RWPE2 (cell line): Measurements from ENCODE around the gene RPN2.
A peak's percentile ranks its signal among the peaks of the same experiment; 100 is the strongest.

Experiments used
- ATAC-seq: fragments of 200-7000 bp; cut with Tn5 transposase; 3 replicates; pipeline ENCODE4 v1.9.1; 2021; ENCODE audit warnings: low read depth
- DNase-seq: peaks from one replicate; pipeline ENCODE4 v3.0.0-alpha.2; 2020; ENCODE audit warnings: low spot score
- H3K27ac ChIP-seq: fragments of 450-650 bp; 2 replicates; pipeline ENCODE4 v1.5.1; 2017; ENCODE audit warnings: mild to moderate bottlenecking; ENCODE audit not compliant: poor library complexity, severe bottlenecking
- H3K27me3 ChIP-seq: fragments of 250-450 bp; sonication (Bioruptor Pico); 2 replicates; pipeline ENCODE4 v1.5.1; 2021; ENCODE audit warnings: mild to moderate bottlenecking, moderate library complexity; ENCODE audit not compliant: insufficient read depth, poor library complexity, severe bottlenecking
- H3K36me3 ChIP-seq: fragments of 250-450 bp; sonication (Bioruptor Pico); 2 replicates; pipeline ENCODE4 v1.5.1; 2020; ENCODE audit warnings: low read depth, mild to moderate bottlenecking, moderate library complexity
- H3K4me1 ChIP-seq: fragments of 250-450 bp; sonication (Bioruptor Pico); 2 replicates; pipeline ENCODE4 v1.5.1; 2021; ENCODE audit warnings: mild to moderate bottlenecking, moderate library complexity; ENCODE audit not compliant: insufficient read depth, poor library complexity, severe bottlenecking
- H3K4me3 ChIP-seq: fragments of 250-450 bp; sonication (Bioruptor Pico); 2 replicates; pipeline ENCODE4 v1.5.1; 2021; ENCODE audit warnings: mild to moderate bottlenecking, moderate library complexity; ENCODE audit not compliant: severe bottlenecking
- H3K9me3 ChIP-seq: fragments of 250-450 bp; sonication (Bioruptor Pico); 2 replicates; pipeline ENCODE4 v1.5.1; 2021; ENCODE audit warnings: mild to moderate bottlenecking, moderate library complexity; ENCODE audit not compliant: severe bottlenecking
- TF ChIP-seq, protein P1 (sequence below): fragments of 450-650 bp; IDR thresholded peaks from one replicate; pipeline ENCODE4 v1.5.1; 2017; ENCODE audit warnings: mild to moderate bottlenecking, moderate library complexity; ENCODE audit not compliant: poor library complexity, severe bottlenecking

RPN2 gene

GRCh38 chr20:37259865-37260264 is 80.7 kb downstream of the RPN2 start:
- TF ChIP-seq, protein P1, sequence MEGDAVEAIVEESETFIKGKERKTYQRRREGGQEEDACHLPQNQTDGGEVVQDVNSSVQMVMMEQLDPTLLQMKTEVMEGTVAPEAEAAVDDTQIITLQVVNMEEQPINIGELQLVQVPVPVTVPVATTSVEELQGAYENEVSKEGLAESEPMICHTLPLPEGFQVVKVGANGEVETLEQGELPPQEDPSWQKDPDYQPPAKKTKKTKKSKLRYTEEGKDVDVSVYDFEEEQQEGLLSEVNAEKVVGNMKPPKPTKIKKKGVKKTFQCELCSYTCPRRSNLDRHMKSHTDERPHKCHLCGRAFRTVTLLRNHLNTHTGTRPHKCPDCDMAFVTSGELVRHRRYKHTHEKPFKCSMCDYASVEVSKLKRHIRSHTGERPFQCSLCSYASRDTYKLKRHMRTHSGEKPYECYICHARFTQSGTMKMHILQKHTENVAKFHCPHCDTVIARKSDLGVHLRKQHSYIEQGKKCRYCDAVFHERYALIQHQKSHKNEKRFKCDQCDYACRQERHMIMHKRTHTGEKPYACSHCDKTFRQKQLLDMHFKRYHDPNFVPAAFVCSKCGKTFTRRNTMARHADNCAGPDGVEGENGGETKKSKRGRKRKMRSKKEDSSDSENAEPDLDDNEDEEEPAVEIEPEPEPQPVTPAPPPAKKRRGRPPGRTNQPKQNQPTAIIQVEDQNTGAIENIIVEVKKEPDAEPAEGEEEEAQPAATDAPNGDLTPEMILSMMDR = no peak
- Histone ChIP-seq H3K9me3 (no peaks in the 10 kb centered on the region), H3K27me3 (peaks cover 10% of the 10 kb centered on the region), H3K27ac (no peak overlapping the region), H3K4me3 (no peak overlapping the region), H3K4me1 (no peaks in the 10 kb centered on the region), H3K36me3 (no peaks in the 10 kb centered on the region)
- DNase-seq (no peak), ATAC-seq (peak; percentile 17; the same call in 1 of the 3 replicates)

- Histone ChIP-seq H3K4me3 (no peak overlapping the region), H3K4me1 (no peaks in the 10 kb centered on the region), H3K9me3 (no peaks in the 10 kb centered on the region), H3K27ac (no peak overlapping the region), H3K27me3 (peaks cover 10% of the 10 kb centered on the region), H3K36me3 (no peaks in the 10 kb centered on the region)
- TF ChIP-seq, protein P1 = no peak
- ATAC-seq (no peak), DNase-seq (no peak)
Measured at GRCh38 chr20:37260923-37261322, 81.8 kb downstream of the RPN2 start.

DNA sequence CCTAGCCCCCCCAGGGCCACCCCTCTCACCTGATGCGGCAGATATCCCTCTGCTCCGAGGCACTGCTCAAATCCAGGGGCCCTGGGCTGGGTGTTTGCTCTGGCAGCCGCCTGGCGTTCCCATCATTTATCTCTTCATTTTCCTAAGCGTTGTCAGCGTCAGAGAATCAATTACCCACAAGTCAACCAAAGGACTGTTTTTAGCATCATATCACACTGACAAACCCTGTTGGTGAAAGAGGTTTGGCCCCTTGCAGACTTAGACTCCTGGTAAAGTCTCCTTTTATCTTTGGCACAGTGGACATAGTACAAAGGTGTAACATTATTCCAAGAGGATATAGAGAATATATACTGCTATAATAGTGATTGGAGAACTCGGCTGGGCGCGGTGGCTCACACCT is 82.6 kb downstream of the RPN2 start, which contains the start of gene GHRH:
GHRH (minus strand) TSS at position 101 of the 400 bp plus-strand sequence. CDS start 4,925 bp downstream, outside the sequence.
- Histone ChIP-seq H3K9me3 (no peaks in the 10 kb centered on the region), H3K27ac (no peak within 1 kb of the TSS), H3K36me3 (no peaks in the 10 kb centered on the region), H3K4me3 (no peak within 1 kb of the TSS), H3K27me3 (peaks cover 10% of the 10 kb centered on the region), H3K4me1 (no peaks in the 10 kb centered on the region)
- DNase-seq = no peak
- no peak for ATAC-seq
- TF ChIP-seq, protein P1 = no peak

DNA sequence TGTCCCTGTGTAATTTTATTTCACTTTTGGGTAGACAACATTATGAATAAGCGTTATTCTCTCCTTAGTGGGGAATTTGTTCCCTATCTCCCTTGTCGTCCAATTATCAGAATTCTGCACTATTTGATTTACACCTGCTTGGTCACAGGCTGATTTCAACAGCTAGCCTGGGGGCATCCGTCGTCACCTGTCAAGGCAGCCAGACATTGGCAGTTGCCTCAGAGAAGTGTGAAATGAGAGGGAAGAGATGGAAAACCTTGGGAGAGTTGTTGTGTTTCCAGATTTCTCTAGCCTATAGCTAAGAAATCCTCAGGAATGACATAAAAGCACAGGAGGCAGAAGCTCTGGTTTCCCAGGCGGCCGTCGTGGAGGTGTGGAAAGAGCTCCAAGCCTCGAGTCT is 83.4 kb downstream of the RPN2 start:
- no peaks in the 10 kb centered on the region for H3K4me1 ChIP-seq
- H3K27ac ChIP-seq = no peak overlapping the region
- no peaks in the 10 kb centered on the region for H3K36me3 ChIP-seq
- DNase-seq (no peak), ATAC-seq (no peak)
- peaks cover 10% of the 10 kb centered on the region for H3K27me3 ChIP-seq
- no peaks in the 10 kb centered on the region for H3K9me3 ChIP-seq
- TF ChIP-seq, protein P1 = no peak
- no peak overlapping the region for H3K4me3 ChIP-seq

GRCh38 chr20:37263686-37264085 is 84.6 kb downstream of the RPN2 start:
- Histone ChIP-seq H3K27ac (no peak overlapping the region), H3K4me1 (no peaks in the 10 kb centered on the region), H3K4me3 (no peak overlapping the region), H3K9me3 (no peaks in the 10 kb centered on the region), H3K27me3 (peaks cover 10% of the 10 kb centered on the region), H3K36me3 (no peaks in the 10 kb centered on the region)
- ATAC-seq (no peak), DNase-seq (no peak)
- TF ChIP-seq, protein P1 = no peak
